Pulmonary artery endothelial cell (primary cell): ENCODE results near the gene MICU2. TPM values are rescaled to one million over a fixed set of nuclear protein-coding genes. Genes with fewer than 3 reads are reported as not detected.

Source experiments
- DNase-seq: peaks from one replicate; pipeline ENCODE4 v3.0.0-alpha.2; 2011; ENCODE audit warnings: low read depth, low spot score
- total RNA-seq: library from RNA; depleted of rRNA; stranded (reverse); fragments of >200 nt; gene quantifications from 2 replicates; pipeline ENCODE4 v1.2.3, GENCODE V29; 2014

MICU2 gene
- total RNA-seq, 1 donor from 2014 or later, result 42.1 TPM

DNA sequence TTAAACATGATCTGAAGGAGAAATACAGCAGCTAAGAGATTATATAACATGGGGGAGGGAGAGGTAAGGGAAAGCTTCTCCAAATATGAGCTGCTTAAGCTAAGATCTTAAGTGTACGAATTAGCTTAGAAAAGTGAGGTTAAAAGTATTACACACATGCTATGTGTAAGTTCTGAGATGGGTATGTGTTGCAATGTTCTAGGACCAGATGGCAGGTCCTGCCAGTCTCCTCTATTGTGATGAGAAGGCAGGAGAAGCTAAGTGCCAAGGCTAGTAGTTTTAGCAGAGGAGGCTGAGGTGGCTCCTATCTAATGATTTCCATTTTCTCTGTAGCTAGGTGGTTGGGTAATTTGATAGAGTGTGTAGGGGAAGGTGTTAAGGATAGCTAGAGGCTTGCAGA, 57.6 kb downstream of the MICU2 start:
- DNase-seq, result no peak

DNA sequence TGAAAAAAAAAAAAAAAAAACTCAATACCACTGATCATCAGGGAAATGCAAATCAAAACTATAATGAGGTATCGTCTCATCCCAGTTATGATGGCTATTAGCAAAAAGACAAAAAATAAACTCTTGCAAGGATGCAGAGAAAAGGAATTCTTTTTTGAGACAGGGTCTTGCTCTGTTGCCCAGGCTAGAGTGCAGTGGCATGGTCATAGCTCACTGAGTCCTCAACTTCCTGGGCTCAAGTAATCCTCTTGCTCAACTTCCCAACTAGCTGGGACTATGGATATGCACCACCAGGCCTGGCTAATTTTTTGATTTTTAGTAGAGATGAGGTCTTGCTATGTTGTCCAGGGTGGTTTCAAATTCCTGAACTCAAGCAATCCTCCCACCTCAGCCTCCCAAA, 59.5 kb downstream of the MICU2 start:
- DNase-seq, result no peak

DNA sequence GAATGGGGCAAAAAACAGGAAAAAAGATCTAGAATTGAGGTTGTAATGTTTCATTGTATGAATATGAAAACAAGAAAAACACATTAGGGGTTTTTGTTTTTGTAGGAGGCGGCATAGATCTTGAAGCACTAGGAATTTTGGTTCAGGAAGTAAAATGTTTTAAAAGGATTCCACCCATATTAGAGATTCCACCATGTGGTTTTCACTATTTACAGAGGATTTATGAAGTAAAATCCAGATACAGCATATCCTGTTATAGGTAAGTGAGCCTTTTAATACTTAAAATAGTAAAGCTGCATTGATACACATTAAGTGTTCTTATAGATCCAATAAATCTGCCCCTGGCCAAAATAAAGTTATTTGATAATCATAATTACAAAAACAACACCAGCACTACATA, 61.4 kb downstream of the MICU2 start:
- no peak for DNase-seq

DNA sequence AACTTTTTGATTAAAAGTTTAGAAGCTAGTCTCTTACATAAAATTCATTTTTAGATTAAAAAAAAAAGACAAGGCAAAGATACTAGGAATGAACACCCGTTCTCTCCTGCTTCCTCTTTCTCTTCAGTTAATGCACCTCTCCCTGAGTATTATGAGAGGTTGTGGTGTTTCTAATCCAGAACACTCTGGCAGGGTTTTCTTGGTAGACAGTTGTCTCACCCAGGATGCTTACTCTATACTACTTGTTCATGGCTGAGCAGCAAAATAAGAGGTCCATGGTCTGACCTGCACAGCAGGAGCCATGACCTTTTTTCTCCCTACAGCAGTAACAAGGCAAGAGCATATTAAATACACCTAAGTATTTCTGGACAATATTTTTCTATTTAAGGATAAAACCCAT, 62.0 kb downstream of the MICU2 start:
- DNase-seq, result no peak

DNA sequence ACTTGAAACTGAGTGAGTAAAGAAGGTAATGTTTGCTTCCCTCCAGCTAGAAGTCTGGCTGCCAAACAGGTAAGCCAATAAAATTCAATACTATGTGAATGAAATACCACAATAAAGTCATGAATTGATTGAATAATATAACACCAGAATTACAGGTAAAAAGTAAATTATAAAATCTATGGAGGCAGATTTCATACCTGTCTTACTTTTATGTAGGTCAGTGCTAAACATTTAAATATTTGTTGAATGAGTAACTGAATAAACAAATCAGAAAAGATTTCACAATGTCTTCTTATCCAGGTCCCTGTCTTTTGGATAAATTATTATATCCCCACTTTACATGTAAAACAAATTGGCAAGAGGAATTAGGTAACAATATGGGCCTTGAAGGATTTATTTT, 62.7 kb downstream of the MICU2 start:
- DNase-seq, result no peak

DNA sequence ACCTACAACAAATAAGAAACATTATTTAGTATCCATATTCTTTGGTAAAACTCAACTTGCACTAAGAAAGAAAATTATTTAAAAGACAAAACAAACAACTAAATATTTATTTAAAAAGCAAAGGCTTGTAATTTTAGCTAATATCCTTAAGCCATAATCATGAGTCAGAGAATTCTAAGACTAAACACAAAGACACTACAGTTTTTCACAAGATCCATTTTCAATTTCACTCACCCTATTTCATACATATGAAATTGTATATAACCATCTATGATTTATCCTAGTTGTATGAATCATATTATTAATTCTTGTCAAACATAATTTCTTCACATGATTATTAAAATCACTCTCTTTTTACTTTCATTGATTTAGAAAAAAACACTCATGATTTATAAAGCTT, 64.3 kb downstream of the MICU2 start:
- DNase-seq, result no peak

DNA sequence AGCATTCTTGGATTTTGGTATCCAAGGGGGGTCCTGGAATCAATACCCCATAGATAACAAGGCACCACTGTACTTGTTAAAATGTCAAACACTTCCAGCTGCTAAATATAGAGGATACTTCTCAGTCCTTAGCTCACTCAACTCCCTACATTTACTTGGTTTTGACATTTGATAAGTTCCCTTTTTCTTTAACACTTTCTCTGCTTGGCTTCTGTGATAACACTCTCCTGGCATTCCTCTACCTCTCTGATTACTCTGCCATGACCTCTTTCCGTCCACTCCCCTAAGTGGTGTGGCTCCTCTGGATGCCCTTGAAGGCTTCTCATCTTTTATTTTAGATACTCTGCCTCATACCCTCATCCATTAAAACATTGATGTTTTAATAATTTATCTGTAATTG, 65.2 kb downstream of the MICU2 start:
- DNase-seq, result no peak

DNA sequence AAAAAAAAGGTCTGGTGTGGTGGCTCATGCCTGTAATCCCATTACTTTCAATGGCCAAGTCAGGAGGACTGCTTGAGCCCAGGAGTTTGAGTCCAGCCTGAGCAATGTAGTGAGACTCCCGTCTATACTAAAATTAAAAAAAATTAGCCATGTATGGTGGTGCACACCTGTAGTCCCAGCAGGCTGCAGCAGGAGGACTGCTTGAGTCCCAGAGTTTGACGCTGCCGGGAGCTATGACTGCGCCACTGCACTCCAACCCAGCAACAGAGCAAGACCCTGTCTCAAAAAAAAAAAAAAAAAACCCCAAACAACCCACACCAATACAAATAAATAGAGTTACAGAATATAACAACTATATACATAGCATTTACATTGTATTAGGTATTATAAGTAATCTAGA, 65.7 kb downstream of the MICU2 start:
- DNase-seq, result no peak

DNA sequence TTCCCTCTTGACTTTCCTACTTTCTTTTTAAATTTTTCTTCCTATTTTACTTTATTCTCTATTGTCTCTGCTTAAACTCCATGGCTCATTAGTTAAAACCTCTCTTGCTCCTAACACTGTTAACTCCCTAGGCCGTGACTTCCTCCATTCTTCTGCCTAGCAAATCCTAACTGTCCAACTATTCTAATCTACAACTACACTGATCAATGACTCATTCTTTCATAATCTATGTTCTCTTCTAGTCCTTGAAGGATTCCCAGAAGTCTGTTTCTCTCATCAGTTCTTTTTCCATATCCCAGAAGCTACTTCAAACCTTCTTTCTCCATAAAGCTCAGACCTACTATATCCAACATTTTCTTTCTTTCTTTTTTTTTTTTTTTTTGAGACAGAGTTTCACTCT, 66.9 kb downstream of the MICU2 start:
- DNase-seq, result no peak

DNA sequence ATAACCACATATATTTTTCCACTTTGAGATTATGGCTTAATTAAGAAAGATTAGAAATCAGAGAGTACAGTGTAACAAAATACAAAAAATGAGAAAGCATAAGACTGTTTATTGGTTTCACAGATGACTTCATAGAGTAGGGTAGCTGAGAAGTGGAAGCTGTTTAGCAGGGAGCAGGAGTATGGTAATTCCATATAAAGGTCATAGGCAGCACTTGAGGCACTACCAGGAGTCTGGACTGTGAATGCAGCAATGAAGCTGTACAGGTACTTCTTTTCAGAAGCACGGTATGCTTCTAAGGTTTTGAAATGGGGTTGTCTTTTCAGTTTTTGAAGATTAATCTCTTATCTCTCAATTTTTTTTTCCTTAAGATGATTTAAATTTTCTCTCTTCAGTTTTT, 69.2 kb downstream of the MICU2 start:
- no peak for DNase-seq

DNA sequence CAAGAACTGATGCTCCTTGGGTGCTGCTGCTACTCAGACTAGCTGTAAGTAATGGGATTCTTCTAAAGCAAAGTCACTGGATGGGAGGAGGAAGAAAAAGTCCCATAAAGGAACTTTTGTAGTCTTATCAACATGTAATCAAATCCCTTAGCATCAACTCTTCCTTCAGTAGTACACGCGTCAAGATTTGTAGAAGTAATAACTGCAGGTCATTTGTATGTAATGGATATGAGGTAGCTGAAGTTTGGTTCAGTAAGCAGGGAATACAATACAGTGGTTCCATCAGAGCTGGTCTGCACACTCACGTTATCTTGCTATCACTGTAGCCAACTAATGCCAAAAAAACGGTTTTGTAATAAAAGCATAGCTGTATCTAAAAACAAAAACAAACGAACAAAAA, 72.5 kb downstream of the MICU2 start:
- DNase-seq, result no peak

DNA sequence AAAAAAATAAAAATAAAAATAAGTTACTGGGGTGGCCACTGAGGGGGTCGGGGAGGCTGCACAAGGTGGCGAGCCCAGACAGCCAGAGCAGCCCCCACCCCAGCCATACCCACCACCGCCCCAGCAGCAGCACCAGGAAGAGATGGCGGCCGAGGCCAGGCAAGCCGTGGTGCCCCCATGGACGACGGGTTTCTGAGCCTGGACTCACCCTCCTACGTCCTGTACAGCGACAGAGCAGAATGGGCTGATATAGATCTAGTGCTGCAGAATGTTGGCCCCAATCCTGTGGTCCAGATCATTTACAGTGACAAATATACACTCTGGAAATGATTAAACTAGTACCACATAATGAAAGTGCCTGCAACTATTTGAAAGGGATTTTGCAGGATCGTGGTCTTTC, 73.3 kb downstream of the MICU2 start:
- DNase-seq, result no peak

DNA sequence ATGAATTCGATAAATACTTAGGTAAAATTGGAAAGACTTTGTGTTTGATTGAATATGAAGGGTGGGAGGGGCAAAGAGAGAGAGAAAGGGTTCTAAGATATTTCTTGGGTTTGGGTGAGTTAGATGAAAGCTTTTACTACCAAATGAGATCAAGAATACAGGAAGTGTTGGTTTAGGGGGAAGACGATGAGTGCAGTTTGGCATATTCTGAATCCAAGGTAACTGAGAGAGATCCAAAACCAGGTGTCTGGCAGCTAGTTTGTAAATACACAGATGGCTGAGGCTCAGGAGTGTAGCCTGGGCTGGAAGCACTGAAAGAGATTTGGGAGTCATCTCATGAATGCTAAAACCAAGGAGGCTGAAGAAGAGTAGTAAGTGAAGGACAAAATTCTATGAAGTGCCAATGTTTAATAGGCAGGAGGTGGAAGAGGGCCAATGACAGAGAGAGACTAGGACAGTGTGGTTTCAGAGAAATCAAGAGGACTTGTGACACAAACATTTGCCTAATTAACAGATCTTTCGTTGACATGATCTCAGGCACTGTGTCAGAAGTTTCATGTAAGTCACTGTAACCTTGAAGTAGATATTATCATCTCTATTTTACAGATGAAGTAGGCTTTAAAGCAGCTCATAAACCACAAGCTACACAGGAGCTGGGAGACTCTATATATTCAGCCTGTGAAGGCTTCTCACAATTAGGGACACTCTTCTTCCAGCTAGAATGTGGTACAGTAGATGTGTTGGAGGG, 74.7 kb downstream of the MICU2 start:
- no peak for DNase-seq

DNA sequence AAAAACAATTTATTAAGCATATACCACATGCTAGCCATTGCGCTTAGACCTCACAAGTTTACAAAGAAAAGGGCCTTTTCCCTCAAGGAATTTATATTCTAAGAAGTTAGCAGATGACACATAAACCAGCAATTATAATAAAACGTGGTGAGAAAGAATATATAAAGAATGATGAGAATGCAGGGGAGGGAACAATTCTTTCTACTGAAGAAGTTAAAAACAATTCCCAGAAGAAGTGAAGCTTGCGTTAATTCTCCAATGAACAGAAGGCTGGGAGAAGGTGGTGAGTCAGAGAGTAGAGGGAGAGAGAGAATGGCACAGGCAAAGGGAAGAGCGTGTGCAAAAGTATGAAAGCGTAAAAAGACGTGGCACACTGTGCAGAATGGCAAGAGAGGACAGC, 75.4 kb downstream of the MICU2 start:
- no peak for DNase-seq

DNA sequence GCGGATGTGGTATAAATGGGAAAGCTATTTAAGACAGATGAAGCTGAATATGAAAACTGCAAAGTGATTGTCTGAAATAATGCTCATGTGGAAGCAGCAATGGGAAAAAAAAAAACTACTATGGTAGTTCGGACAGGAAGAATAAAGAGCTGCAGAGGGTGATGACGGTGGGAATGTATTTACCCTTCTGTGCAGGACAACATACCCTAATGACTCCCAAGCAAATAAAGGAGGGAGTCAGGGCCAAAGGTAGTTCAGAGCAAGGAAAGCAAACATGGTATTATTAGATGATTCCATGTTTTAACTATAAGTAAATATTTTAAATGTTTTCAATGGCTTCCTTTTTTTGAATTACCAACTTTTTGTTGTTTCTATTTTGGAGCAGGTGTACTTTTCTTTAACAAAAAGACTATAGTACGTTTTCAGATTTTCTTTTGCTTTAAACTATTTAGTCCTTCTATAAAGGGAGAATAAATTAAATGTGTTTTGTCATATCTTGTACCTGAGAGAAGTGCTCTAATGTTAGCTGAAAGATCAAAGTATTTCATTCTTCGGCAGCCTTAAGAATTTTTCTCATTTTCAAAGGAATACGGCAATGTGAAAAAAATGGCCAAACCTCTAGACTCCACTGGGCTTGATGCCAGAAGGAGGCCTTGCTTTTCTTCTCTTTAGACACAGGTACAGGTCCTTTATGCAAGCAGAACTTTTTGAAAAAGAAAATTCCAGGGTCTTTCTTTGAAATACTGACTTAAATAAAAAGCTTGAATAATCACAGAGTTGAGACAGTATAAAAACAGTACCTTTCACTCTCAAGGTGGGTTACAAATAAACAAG, 77.0 kb downstream of the MICU2 start:
- no peak for DNase-seq

DNA sequence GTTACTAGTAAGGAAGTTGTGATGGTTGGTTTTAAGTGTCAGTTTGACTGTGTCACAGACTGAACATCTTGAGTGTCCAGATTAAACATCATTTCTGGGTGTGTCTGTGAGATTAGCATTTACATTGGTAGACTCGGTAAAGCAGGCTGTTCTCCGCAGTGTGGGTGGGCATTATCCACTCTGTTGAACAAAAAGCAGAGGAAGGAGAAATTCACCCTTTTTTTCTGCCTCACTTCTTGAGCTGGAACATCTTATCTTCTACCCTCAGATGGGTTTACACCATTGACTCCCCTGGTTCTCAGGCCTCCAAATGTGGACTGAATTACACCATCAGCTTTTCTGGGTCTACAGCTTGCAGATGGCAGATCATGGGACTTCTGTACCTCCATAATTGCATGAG, 81.1 kb downstream of the MICU2 start:
- DNase-seq, result no peak

DNA sequence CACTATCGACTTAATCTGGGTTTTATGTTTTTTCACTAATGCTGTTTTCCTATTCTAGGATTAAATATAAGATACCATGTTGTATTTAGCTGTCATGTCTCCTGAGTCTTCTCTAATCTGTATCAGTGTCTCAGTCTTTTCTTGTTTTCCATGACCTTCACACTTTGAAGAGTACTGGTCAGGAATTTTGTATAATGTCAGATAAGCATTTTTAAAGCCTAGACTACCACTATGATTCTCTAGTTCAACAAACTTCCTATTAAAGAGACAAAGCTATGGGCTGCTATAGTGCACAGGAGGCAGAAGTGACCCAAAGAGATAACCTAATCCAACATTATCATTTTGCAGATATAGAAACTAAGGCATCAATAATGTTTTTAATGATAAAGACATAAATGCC, 81.8 kb downstream of the MICU2 start:
- no peak for DNase-seq

DNA sequence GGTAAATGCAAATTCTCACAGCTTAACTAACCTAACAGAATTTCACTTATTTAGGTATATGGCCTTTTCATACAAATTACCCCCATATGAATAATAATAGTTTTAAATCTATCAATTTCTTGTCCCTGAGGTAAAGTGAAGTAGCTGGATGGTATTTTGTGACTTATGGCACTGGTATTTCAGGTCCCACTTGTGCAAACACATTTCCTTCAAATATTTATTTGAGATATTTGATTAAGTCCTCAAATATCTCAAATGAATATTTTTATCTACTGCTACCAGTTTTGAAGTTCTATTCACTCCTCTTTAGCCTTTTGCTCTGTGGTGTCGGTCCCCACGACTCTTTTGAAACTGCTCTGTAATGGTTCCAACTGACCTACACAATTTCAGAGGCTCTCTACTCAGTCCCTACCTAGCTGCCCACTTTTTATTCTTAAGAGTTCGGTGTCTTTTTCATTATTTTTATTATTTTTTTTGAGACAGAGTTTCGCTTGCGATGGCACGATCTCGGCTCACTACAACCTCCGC, 85.3 kb downstream of the MICU2 start:
- DNase-seq, result no peak

DNA sequence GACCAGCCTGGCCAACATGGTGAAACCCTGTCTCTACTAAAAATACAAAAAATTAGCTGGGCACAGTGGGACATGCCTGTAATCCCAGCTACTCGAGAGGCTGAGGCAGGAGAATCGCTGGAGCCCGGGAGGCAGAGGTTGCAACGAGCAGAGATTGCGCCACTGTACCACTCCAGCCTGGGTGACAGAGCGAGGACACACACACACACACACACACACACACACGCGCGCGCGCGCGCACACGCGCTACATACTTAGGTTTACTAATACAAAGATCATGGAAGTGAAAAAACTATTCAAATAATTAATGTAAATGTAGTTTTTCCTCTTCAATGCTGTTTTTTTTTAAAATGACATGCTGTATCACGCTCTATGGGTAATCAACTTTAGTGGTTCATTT, 86.4 kb downstream of the MICU2 start:
- no peak for DNase-seq

DNA sequence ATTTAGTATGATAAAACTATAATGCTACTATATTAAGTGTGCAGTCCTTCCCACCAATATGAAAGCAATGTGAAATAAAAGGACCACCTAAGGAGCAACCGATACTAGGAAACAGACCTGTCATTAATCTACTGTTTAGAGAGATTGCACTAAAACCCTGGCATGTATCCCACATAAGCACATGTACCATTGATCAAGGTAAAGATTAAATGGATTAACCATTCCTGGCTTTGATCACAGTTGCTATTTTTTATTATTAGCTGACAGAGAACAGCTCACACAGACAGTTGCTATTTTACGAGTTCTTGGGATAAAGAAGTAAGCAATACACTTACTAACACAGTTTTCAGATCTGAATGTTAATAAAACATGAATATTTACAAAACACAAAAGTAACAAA, 87.2 kb downstream of the MICU2 start:
- no peak for DNase-seq

DNA sequence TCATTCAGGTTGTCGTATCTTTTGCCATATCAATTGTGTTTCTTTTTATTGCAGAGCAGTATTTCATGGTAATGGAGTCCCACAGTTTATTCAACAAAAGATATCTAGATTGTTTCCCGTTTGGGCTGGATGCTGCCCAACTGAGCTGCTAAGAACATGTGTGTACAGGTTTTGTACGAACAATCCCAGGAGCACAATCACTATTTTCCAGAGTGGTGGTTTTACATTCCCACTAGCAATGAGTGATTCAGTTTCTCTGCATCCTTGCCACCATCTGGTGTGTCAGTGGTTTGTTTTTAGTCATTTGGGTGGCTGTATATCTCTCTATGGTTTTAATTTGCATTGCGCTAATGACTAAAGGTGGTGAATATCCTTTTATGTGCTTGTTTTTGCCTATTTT, 92.1 kb downstream of the MICU2 start:
- DNase-seq, result no peak

DNA sequence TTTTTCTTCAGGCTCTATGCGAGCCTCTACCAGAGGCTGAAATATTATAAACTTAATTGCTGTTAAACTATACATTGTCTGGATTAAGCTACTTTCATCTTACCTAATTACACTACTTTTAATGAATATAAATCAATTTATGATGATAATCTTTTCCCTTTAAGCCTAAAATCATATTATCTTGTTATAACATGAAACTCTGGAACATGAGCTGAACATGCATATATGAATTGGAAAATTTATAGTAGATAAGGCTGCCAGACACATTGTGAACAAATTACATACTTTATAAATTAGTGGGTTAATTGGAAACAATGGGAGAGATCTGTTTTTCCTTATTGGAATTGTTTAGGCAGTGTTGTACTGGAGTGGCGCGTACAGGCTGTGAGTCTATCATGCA, 99.6 kb downstream of the MICU2 start:
- no peak for DNase-seq

DNA sequence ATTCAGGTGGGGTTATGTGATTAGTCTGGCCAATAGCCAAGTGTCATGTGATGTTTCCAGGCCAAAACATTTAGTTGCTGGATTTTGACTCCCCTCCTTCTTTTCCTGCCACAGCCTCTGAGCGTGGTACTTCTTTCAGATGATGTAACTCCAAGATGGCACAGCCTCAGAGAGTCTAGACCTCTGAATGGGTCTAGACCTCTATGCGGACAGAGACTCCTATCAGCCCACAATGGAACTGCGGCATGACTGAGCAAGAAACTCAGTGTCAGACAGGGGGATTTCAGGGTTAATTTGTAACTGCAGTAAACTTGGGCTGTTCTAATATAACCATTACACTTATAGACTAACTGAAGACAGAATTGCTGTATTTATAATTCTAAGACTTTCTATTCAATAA, 102.3 kb downstream of the MICU2 start:
- DNase-seq, result no peak
